GM19351 (cell line): ENCODE results near the gene CTNNA2.

ENCODE experiments used
- ATAC-seq: cut with Tn5 transposase; IDR thresholded peaks from one replicate; pipeline ENCODE4 v1.9.1; 2021; ENCODE audit warnings: mild to moderate bottlenecking, moderate library complexity; ENCODE audit not compliant: unreplicated experiment

The CTNNA2 gene

DNA sequence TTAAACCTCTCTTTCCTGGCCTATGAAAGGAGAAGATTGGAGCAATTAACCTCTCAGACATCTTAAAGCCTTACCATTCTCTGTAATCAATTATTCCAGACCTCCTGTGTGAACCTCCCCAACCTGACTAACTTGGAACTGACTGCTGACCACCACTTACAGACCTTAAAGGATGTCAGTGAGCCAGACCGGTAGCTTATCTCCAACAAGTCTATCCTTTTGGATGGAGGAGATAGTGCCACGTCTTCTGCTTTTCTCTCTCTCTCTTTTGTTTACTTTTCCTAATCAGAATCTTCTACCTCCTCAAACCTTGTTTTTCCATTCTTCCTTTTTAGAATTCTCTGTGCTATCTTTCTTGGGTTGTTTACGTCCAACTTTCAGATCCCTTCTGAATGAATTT lies 734.5 kb downstream of the CTNNA2 start:
- no peak for ATAC-seq

DNA sequence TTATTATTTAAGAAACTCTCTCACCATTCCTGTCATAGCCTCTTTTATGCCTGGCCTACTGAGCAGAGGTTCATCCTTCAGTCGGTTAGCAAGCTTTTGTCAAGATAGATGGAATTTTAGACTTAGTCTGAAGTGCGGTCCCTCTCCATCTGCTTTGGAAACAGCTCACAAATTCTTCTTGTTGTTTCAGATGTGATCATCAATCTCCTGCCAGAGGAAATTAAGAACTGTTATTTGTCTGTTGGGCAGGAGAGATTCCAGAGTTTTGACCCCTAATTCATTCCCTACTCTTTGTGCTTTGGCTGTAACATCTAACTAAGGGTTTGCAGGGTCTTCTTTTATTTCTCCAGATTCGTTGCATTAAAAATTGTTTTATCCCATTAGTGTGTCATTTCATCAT lies 735.3 kb downstream of the CTNNA2 start:
- no peak for ATAC-seq

DNA sequence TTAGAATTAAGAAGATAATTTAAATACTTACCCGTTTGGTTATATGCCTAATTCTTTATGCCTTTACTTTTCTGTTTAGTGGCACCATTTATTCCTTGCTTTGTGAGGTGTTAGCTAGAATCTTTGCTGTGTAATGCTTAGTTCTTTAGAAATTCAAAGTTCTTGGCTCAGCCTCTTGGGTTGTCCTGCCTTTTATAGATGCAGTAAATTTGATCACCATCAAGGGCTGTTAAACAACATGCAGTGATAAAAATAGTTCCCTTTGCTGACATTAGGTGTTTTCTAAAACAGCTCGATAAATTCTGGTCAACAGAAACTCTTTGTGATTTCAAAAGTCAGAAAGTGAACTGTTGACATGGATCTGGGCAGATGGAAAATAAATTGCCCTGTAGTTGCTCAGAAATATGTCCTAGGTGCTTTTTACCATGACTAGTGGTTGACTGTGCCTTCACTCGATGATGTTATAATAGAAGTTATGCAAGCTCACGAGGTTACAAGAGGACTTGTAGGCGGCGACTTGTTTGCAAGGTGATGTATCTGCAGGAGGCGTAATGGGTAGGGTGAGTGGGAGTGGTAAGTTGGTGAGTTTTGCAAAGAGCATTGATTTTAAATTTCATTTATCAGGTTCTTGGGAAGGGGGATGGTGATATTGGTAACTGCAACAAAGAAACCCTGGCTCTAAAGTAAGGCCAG lies 739.6 kb downstream of the CTNNA2 start:
- no peak for ATAC-seq

DNA sequence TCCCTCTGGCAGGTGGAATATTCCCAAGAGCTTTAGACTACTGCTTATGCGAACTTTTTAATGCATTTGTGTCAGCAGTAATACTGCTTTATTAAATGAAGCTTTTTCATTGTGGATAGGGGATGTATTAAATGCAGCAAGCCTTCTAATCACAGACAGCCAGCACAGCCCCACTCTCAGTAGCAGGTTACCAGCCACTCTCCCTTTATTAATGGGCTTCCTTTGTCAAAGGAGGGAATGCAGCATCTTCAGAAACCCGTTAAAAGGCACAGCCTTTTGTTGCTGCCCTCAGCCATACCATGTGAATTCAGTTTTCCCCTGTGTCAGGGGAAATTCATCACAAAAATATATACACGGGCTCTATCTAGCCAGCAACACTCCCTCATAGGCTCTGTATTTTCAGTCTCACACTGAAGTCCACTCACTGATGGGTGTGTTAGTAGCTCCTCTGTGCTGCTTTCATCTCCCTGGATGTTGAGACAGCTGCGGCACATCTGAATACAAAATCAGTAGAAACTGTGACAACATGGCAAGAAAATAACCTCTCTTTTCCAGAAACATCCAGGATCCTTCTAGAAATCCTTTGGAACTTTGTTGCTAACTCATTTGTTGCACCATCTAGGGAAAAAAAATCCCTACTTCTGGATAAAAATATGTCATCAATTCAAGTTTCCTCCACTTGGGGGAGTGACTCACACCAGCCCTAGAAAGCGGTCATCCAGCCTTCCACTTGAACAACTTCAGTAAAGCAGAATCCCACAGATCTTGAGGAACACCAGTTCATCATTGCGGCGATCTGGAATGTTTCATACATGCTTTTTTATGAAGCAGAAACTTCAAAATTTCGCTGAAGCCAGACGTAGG lies 743.3 kb downstream of the CTNNA2 start:
- no peak for ATAC-seq

GRCh38 chr2:80256782-80257167 lies 743.9 kb downstream of the CTNNA2 start:
- ATAC-seq: no peak

DNA sequence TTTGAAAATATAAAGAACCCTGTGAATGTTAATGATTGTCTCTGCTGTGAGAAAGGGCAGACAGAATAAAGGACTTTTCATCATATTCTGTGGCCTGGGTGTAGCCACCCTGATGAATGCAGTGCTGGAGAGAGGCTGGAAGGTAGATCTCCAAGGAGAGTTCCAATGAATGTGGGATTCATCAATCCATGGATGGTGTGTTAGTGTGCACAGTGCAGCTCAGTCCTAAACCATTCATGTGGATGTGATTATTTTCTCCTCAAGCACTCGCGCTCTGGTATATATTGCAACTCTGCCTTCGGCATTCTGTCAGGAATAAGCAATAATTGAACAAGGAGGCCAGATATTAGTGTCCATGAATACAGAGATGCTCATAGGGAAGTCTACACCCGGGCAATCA lies 744.6 kb downstream of the CTNNA2 start:
- ATAC-seq: no peak

DNA sequence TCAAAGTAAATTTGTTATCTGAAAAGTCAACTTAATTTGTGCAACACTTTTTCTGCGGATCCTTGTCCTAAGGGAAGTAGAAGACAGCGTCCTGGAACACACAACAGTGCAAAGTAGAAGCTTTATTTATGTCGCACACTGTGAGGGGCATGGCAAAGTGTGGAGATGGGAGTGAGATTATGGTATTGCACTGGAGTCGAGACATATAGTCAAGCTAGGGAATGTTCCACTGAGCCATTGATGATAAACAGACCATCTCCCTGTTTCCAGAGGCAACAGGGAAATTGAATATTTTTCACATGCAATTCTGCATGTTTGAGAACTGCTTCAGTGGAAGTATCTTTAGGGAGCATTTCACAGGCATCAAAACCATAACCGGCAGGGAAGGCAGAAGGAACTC lies 745.5 kb downstream of the CTNNA2 start:
- ATAC-seq: no peak

- no peak for ATAC-seq
These were observed 745.9 kb downstream of the CTNNA2 start for GRCh38 chr2:80258793-80259192.

DNA sequence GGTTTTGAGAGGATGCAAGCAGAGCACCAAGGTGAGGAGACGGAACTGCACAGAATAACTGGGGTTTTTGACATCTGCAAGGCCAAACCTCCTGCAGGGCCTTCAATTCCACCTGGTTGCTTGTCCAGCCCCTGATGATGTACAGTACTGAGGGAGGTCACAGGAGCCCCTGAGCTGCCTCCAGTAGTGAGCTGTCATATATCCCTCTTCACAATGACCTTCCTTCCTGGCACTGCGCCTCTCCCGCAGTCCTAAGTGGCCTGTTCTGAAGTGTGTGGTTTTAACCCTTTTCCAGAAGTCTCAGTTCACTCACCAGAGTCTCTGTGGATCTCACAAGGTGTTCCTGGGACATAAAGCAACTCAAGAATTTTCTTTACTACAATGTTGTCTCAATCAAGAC lies 746.4 kb downstream of the CTNNA2 start:
- ATAC-seq: no peak

- no peak for ATAC-seq
These were observed 753.4 kb downstream of the CTNNA2 start for GRCh38 chr2:80266231-80266630.

DNA sequence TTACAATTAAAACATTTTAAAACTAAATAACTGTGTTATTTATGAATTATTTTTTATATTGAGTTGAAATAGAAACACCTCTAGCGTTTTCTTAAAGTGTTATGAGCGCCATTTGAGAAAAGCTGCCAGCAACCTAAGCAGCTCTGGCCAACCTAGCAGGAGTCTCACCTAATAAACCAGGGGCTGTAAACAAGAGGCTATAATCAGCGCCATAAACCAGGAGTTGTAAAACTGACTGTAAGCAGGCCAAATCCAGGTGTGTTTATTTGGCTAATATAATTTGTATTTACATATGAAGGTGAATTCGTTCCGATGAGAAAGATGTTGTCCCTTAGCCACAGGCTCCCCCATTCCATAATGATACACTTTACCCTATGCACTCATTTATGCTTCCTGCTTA lies 757.0 kb downstream of the CTNNA2 start:
- no peak for ATAC-seq

GRCh38 chr2:80280598-80280997 lies 767.7 kb downstream of the CTNNA2 start:
- no peak for ATAC-seq

DNA sequence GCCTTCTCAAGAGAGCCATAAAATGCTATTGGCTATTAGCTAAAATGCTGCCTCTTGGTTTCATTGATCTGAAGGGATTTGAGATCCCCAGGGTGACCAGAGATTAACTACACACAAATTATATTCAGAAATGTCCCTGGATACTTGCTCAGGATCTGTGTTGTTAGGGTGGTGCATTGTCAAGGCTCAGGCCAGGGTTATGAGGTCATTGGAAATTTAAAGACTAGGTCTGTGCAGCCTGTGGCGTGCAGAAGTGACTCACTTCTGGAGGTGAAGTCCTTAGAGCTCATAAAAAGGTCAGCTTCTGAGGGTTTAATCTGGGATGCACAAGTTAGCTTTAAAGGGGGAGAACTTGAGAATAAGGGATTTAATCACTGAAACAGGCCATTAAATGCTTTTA lies 768.2 kb downstream of the CTNNA2 start:
- no peak for ATAC-seq

- no peak for ATAC-seq
These were observed 775.7 kb downstream of the CTNNA2 start for GRCh38 chr2:80288576-80288975.

GRCh38 chr2:80291656-80292055 lies 778.8 kb downstream of the CTNNA2 start:
- no peak for ATAC-seq

GRCh38 chr2:80292474-80292873 lies 779.6 kb downstream of the CTNNA2 start:
- ATAC-seq: no peak

DNA sequence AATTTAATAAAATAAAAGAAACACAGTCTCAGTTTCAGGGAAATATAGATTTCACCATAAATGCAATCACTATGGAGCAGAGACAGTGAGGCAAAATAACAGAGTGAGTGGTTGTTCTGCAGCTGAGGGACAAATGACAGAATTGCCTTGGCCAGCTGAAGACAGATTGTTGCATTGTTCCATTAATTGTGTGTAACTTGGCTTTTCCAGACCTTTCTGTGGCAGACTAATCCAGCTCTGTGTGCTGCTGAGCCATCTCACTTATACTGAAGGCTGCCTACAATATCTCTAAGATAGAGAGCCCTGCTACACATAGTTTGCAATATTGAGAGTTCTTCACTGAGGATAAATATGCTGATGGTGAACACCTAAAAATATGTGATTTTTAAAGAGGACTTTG lies 780.2 kb downstream of the CTNNA2 start:
- no peak for ATAC-seq

DNA sequence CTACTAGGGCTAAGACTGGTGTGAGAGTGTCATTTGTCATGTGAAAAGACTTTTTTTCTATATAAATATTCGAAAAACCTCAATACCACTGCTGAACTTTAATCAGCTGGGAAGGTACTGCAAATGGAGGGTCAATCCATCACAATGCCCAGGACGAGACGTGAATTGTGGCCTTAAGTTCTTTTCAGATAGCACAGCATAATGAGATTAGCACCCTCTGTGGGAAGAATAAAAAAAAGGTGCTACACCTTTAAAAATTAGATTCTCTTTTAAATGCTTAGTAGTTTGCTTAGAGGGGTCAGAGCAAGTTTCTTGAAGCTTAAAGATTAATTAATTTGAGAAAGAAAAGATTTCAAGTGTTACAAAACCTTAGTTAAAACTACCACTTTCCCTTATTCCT lies 786.1 kb downstream of the CTNNA2 start:
- no peak for ATAC-seq

DNA sequence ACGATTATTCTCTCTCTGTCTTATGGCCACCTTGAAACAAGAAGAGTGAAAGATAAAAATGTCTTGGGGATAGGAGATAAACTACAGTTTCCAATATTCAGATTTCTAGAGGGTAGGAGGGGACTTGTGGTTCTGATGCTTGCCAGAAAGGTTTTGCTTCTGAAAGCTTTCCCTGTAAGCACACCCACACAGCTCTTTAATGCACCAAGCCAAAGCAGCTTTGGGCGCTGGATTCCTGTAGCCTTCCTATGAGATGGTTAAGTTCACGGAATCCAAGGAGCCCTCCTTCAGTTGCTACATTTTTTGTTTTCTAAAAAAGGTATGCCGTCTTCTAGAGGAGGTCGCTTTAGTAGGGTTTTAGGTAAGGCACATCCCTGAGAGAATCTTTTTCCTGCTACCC lies 786.8 kb downstream of the CTNNA2 start:
- no peak for ATAC-seq

DNA sequence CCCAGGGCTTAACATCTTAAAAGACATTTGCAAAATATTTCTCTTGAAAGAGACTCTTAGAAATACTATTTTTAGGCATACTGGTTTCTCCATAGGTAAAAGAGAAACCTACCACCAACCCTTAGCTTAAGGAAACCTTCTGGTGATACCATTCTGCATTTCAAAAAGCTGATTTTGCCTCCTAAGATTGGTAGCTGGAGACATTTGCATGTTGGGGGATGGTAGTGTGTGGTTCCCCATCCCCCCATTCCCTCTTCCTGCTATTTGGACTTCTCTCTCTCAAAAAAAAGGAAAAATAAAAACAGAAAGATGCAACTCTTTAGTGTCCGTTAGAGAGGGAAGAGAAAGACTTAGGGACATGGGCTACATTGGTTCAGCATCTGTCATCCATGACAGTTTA lies 787.5 kb downstream of the CTNNA2 start:
- ATAC-seq: no peak

DNA sequence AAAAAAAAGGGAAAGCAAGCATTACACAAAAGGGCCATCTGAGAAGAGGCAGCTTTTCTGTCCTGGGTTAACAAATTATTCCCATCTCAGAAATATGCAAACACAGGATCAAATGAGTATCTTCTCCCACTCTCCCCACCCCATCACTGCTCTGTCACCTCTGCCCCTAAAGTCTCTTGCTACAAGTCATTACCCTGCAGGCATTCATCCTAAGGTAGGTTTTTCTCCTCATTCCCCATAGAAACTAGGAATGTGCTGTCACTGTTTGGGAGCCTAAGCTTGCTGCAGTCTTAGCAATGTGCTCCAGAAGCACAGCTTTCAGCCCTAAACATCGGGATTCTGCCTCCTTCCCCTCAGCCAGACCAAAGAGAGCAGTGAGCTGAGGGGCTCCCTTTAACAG lies 788.1 kb downstream of the CTNNA2 start:
- ATAC-seq: no peak

GRCh38 chr2:80302001-80302313 lies 789.1 kb downstream of the CTNNA2 start:
- no peak for ATAC-seq
